ENCODE measurements around the gene ACTL8.

ACTL8 gene

DNA sequence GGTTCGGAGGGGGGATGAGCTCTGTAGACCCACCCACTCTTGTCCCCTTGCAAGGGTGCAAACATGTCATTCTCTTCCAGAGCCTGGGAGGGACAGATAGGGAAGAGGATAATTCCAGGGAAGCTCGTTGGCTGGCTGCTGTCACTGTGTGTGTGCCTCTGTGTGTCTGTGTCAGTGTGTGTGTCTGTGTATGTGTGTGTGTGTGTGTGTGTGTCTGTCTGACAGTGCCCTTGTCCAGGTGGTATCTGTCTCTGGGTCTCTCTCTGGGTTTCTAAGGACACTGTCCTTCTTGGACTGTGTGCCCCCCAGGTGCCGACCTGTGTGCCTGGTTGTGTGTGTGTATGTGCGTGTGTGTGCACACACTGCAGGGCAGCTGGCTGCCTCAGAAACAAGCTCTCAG, 90.5 kb downstream of the ACTL8 start:
- DNase-seq (ENCODE audit: low spot score): no peak

- no peak for DNase-seq (ENCODE audit: low spot score)
Measured at GRCh38 chr1:17846341-17846740, 91.2 kb downstream of the ACTL8 start.

- DNase-seq (ENCODE audit: low spot score): no peak
Measured at GRCh38 chr1:17847111-17847510, 92.0 kb downstream of the ACTL8 start.

DNA sequence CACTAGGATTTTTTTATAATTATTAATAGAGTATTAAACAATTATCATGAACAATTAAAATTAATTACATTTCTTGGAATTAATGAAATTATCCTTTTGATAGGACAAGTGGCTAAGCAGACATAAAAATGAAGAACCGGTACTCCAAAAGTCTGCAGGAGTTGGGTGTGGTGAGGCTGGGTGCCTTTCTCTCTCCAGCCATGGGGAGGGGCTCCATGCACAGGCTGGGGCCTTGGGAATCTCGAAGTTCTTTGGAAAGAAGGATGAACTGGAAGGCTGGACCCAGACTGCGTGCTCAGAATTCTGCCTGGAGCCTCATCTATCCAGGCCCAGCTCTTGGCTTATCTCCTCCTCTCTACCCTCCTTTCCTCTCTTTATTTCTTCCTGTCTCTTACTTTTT, 94.1 kb downstream of the ACTL8 start:
- peak; percentile 62 for DNase-seq (ENCODE audit: low spot score)

GRCh38 chr1:17851056-17851455, 95.9 kb downstream of the ACTL8 start:
- DNase-seq (ENCODE audit: low spot score): no peak

- no peak for DNase-seq (ENCODE audit: low spot score)
Measured at GRCh38 chr1:17852383-17852782, 97.2 kb downstream of the ACTL8 start.

DNA sequence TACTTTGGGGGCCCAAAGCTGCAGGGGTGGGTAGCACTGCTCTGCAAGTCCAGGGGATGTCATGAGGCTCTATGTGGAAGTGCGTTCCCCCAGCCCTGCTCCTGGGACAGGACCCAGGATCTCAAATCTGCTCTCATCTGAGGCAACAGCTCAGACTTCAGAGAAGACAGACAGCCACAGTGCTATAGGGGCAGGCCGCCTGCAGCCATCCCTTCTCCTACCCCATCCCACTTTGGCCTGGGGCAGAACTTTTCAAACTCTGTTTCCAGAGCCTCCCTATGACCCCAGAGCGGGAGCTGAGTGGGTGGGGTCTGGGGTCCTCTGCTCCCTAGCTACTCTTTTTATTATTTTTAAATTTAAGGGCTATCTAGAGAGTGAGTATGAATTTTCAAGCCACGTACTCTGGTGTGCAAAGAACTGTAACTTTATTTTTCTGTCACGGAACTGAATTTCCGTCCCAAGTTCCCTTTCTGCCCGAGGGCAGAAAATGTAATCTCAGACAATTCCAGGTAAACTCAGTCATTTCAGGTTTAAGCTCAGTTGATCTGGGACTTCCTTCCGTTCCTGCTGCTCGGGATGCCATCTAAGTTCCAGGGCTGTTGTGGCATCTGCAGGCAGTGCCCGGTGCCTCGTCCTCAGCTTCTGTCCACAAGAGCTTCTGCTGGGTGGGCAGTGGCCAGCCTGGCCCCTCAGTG, 98.3 kb downstream of the ACTL8 start:
- DNase-seq (ENCODE audit: low spot score): no peak

DNA sequence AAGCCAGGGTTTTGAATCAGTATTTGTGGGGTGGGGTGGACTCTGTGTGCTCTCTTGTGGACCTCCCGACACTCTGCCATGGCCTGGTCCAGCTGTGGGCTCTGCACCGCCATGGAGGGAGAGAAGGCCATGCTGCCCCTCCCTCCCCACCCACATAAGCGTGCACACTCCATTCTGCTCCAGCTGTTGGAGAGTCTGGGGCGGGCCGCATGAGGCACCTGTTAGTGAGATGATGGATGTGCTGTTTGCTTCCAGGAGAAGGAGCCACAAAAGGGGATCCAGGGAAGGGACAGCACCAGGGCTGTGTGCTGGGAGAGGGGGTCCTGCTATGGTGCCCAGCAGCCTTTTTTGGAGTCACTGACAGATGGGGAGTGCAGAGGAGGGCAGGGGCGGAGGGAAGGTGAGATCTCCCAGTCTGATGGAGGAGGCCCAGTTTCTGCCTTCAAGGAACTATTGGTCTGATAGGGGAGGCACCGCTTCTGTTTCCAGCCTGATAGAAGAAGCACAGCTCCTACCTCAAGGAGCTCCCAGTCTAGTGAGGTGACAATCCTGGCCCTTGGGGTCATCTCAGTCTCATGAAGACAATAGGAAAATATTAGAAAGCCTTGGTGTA, 101.5 kb downstream of the ACTL8 start:
- no peak for DNase-seq (ENCODE audit: low spot score)

DNA sequence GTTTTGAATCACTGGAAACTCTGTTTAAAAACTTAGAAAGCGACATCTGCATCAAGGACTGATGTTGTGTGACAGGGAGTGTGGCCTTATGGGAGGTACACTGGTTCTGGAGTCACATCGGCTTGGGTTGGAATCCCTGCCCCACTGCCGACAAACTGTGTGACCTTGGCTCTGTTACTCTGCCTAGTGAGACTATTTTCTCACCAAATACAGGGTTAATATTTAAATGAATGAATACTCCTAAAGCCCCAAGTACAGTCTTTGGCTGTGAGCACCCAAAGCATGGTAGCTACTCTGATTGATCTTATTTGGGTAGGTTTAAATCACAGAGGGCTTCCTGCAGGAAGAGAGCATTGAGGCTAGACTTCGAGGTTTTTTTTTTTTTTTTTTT, 102.0 kb downstream of the ACTL8 start:
- no peak for DNase-seq (ENCODE audit: low spot score)

- no peak for DNase-seq (ENCODE audit: low spot score)
Measured at GRCh38 chr1:17857996-17858395, 102.9 kb downstream of the ACTL8 start.

- no peak for DNase-seq (ENCODE audit: low spot score)
Measured at GRCh38 chr1:17860812-17861211, 105.7 kb downstream of the ACTL8 start.

- DNase-seq (ENCODE audit: low spot score): no peak
Measured at GRCh38 chr1:17861685-17862084, 106.6 kb downstream of the ACTL8 start.

- no peak for DNase-seq (ENCODE audit: low spot score)
Measured at GRCh38 chr1:17862121-17862520, 107.0 kb downstream of the ACTL8 start.

DNA sequence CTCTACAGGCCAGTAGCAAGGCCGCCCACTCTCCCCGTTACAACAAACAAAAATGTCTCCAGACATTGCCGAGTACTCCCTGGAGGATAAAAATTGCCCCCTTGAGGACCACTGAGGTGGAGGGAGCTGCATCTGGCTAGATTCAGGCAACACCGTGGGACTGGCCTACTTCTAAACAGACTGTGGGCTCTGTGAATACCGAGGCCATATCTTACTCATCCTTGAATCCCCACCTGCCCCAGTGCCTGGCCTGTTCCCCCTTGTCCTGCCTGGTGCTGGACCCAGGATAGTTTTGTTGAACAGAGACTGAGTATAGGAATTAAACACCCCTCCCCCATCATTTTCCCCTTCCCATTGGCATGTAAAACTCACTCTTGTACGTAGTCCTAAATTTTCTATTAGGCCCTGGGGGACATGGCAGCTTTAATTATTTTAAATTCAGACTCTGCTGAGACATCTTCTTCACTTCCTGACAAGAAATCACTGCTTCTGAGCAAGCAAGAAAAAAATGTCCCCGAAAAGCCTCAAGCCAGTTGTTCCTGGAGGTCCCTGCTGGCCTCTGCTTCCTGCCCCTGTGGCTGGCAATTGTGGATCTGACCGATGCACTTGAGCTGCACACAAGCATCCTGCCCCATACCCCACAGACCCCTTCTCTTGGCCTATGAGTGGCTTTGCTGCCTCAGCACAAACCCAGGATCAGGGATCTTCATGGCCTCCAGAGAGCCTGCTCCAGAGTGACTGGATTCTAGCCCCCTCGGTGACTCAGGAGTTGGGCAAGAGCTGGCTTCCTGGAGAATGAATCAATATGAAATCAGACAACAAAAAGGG, 111.0 kb downstream of the ACTL8 start:
- DNase-seq (ENCODE audit: low spot score): peak; percentile 91

DNA sequence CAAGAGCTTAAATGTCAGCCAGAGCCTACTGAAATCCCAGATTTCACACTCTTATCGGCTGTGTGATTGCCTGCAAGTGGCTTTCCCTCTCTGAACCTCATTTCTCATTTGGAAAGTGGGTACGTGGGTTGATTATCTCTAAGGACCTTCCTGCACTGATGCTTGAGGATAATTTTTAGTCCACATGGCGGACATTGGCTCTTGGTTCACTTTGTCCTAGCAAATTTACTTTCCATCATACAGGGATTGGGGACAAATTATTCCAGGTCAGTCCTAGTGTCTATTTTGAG, 111.6 kb downstream of the ACTL8 start:
- no peak for DNase-seq (ENCODE audit: low spot score)

DNA sequence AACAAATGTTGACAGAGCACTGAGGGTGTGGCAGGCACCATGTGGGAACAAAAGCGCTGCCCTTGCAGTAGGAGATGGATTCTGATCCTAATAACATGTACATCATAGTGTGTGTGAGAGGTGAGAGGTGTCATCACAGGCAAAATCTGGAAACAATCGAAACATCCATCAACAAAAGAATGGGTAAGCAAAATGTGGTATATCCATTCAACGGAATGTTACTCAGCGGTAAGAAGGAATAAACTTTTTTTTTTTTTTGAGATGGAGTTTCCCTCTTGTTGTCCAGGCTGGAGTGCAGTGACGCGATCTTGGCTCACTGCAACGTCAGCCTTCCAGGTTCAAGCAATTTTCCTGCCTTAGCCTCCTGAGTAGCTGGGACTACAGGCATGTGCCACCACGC, 112.3 kb downstream of the ACTL8 start:
- no peak for DNase-seq (ENCODE audit: low spot score)

DNA sequence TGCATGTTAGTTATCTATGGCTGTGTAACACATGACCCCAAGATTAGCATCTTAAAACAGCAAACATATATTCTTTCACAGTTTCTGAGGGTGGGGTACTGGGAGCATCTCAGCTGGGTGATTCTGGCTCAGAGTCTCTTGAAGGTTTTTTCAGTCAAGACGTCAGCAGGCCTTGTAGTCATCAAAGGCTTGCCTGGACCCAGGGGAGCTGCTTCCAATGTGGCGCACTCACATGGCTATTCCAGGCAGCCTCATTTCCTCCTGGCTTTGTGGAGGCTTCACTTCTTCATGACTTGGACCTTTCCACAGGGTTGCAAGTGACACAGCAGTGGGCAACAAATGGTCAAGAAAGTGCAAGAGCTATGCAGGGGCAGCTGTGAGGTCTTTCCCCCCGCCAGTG, 114.7 kb downstream of the ACTL8 start:
- no peak for DNase-seq (ENCODE audit: low spot score)

DNA sequence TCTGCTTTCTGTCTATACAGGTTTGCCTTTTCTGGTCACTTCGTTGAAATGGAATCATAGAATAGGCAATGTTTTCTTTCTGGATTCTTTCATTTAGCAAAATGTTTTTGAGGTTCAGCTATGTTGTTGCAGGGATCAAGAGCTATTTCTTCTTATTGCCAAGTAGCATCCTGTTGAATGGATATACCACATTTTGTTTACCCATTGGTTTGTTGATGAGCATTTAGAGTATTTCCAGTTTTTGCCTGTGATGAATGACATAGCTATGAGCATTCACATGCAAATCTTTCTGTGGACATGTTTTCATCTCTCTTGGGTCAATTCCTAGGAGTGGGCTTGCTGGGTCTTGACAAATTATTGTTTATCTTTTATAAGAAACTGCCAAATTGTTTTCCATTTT, 115.5 kb downstream of the ACTL8 start:
- DNase-seq (ENCODE audit: low spot score): no peak

GRCh38 chr1:17873007-17873675, 118.0 kb downstream of the ACTL8 start:
- DNase-seq (ENCODE audit: low spot score): no peak

DNA sequence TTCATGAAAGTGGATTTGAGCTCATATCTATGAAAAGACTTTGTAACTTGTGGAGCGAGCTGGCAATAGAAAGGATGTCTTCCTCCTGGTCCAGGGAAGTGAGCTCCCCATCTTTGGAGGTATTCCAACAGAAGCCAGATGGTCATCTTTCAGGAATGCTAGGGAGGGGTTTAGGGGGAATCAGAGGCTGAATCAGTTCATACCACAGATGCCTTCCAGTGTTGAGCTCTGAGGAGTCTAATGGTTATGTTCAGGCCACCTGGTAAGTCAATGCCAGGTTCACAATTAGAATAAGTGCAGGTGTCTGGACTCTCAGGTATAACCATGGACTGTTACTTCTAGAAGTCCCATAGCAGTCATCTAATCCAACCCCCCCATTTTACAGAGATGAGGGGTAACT, 119.1 kb downstream of the ACTL8 start:
- DNase-seq (ENCODE audit: low spot score): peak; percentile 87

GRCh38 chr1:17874710-17875109, 119.6 kb downstream of the ACTL8 start:
- DNase-seq (ENCODE audit: low spot score): peak; percentile 86

- peak; percentile 67 for DNase-seq (ENCODE audit: low spot score)
Measured at GRCh38 chr1:17875171-17875881, 120.2 kb downstream of the ACTL8 start.
